Measurements from ENCODE around the gene LRRC49.

DNA sequence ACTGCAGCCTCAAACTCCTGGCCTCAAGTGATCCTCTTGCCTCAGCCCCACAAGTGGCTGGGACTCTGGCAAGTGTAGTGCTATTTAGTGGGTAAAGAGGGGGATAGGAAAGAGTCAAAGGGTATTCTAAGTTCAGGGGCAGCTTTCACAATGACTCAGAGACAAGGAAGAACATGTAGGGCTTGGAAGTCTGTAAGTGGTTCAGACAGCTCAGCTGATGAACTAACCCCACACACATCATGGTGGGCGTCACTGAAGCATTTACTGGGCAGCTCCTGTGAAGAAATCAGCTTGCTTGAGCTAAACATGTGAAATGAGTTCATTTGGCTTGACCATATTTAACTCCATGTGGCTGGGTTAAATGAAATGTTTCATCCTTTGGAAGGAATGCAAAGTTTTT, 188.1 kb downstream of the LRRC49 start:
- TF ChIP-seq, protein P1, sequence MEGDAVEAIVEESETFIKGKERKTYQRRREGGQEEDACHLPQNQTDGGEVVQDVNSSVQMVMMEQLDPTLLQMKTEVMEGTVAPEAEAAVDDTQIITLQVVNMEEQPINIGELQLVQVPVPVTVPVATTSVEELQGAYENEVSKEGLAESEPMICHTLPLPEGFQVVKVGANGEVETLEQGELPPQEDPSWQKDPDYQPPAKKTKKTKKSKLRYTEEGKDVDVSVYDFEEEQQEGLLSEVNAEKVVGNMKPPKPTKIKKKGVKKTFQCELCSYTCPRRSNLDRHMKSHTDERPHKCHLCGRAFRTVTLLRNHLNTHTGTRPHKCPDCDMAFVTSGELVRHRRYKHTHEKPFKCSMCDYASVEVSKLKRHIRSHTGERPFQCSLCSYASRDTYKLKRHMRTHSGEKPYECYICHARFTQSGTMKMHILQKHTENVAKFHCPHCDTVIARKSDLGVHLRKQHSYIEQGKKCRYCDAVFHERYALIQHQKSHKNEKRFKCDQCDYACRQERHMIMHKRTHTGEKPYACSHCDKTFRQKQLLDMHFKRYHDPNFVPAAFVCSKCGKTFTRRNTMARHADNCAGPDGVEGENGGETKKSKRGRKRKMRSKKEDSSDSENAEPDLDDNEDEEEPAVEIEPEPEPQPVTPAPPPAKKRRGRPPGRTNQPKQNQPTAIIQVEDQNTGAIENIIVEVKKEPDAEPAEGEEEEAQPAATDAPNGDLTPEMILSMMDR (IDR thresholded peaks at IDR 0.05; ENCODE audit: insufficient read depth, low read depth, low read length), result no peak
- no peak for TF ChIP-seq EZH2 (IDR thresholded peaks at IDR 0.05; ENCODE audit: insufficient read depth, low read length)

Measured in astrocyte (in vitro differentiated cells and primary cell).